GM12864 (cell line): ENCODE data around the gene WWC2.

ENCODE experiments used
- DNase-seq: peaks from one replicate; pipeline ENCODE4 v3.0.0-alpha.2; 2011; ENCODE audit warnings: low read depth
- H3K4me3 ChIP-seq: 2 replicates; pipeline ENCODE4 v1.5.1; 2011; ENCODE audit warnings: mild to moderate bottlenecking, low read depth, low read length, control low read depth
- CTCF ChIP-seq: IDR thresholded peaks from 2 replicates; pipeline ENCODE4 v1.5.1; 2011; ENCODE audit warnings: low read depth, mild to moderate bottlenecking, moderate library complexity, low read length, control low read depth, inconsistent platforms; ENCODE audit errors: missing control alignments

The WWC2 gene

GRCh38 chr4:183140911-183141320, 41.9 kb downstream of the WWC2 start:
- no peak for TF ChIP-seq CTCF
- DNase-seq = no peak
- no peak overlapping the region for H3K4me3 ChIP-seq

GRCh38 chr4:183141997-183142396, 42.9 kb downstream of the WWC2 start:
- no peak for DNase-seq
- TF ChIP-seq CTCF = no peak
- no peak overlapping the region for H3K4me3 ChIP-seq

DNA sequence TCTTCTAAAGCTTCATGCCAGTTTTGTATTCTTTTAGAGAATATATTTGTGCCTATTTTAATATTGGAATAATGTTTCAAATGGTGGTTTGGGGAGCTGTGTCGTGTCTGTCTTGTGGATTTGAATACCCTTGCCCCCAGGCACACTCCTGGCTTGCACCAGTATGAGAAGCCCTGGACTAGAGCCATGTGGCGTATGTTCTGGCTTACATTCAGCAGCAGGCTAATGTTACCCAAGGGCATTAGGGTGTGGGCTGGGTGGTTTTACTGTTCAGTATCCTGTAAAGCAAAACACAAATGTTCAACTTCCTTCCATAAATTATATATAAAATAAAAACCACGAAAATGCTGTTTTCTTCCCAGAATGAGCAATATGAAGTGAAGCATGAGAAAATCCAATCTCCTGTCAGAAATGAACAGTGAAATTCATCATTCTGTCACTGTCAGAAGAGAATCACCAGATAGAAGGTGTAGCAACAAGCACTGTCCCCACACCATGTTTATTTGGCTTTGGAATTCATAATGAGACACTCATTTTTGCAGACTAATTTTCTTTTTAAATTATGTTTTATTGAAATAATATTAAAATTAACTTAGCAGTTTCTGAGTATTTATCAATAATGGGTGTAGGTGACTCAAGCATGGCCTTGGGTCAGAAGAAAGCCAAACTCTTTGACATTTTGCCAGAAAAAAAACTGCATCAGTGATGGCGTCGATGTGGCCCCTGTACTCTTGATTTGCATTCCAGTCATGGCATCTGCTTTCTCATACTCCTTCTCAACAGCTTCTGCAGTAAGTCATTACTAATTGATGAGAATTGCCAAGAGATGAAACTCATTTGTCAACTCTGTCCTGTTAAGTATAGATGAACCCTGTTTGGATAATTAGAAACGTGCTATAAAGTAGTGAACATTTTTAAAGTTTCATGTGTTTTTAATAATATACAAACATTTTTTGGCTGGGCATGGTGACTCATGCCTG, 43.8 kb downstream of the WWC2 start:
- TF ChIP-seq CTCF = no peak
- H3K4me3 ChIP-seq = no peak overlapping the region
- no peak for DNase-seq

- no peak for DNase-seq
- H3K4me3 ChIP-seq = no peak overlapping the region
- TF ChIP-seq CTCF = no peak
These were observed 45.7 kb downstream of the WWC2 start for GRCh38 chr4:183144787-183145186.

GRCh38 chr4:183145773-183146172, 46.7 kb downstream of the WWC2 start:
- TF ChIP-seq CTCF = no peak
- DNase-seq = no peak
- H3K4me3 ChIP-seq = no peak overlapping the region

- no peak overlapping the region for H3K4me3 ChIP-seq
- DNase-seq = no peak
- TF ChIP-seq CTCF = no peak
These were observed 47.4 kb downstream of the WWC2 start for GRCh38 chr4:183146478-183146877.

DNA sequence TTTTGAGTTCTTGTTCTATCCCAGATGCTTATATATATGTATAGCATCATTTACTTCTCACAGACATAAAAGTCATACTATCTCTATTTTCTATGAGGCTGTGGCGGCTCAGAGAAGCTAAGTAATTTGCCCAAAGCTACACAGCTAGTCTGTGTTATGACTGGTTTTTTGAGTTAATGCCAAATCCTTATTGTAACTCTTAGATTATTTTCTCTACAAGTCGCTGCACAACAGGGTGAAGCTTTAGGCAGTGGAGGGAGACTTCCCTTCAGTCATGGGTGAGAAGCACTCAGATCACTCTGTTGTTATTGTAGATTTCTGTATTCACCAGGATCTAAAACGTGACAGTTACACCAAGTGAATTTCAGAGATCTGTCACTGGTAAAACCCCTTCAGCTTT, 48.1 kb downstream of the WWC2 start:
- no peak for DNase-seq
- no peak for TF ChIP-seq CTCF
- H3K4me3 ChIP-seq = no peak overlapping the region
